Kidney (tissue), 14 donors: Measurements from ENCODE around the gene AGBL1. TPM values are rescaled to one million over a fixed set of nuclear protein-coding genes. Genes with fewer than 3 reads are reported as not detected.

Source experiments
- DNase-seq, 5 donors: peaks; one replicate each; pipeline ENCODE4 v3.0.0-alpha.2; 2013 to 2020
- FAIRE-seq: peaks from 2 replicates; lab custom pipeline; 2012; peaks lifted over from hg19 to GRCh38; lab: Jason Lieb, UNC
- H3K27ac ChIP-seq, 2 donors: one replicate each; pipeline ENCODE4 v1.7.0; 2013; ENCODE audit warnings: low read depth in 2 of 2, low read length in 2 of 2, inconsistent platforms in 1 of 2
- H3K27me3 ChIP-seq: one replicate; pipeline ENCODE4 v1.7.1; 2013; ENCODE audit warnings: low read length, inconsistent platforms; ENCODE audit not compliant: control insufficient read depth, insufficient read depth
- H3K36me3 ChIP-seq, 3 donors: one replicate each; pipeline versions ENCODE4 v1.7.0 to v1.7.1; 2013; ENCODE audit warnings: low read length in 3 of 3, control low read depth in 1 of 3, inconsistent platforms in 1 of 3; ENCODE audit not compliant: insufficient read depth in 3 of 3, control insufficient read depth in 2 of 3
- H3K4me1 ChIP-seq, 3 donors: one replicate each; pipeline versions ENCODE4 v1.7.0 to v1.7.1; 2013; ENCODE audit warnings: low read length in 3 of 3, inconsistent platforms in 1 of 3, low read depth in 1 of 3; ENCODE audit not compliant: control insufficient read depth in 2 of 3, insufficient read depth in 2 of 3
- H3K4me3 ChIP-seq, 3 donors: one replicate each; pipeline versions ENCODE4 v1.7.0 to v1.8.1; 2013; ENCODE audit warnings: low read length in 3 of 3, control low read depth in 1 of 3, inconsistent platforms in 1 of 3
- H3K9ac ChIP-seq, 3 donors: one replicate each; pipeline versions ENCODE4 v1.7.0 to v1.7.1; 2013; ENCODE audit warnings: low read length in 3 of 3, control low read depth in 1 of 3, inconsistent platforms in 1 of 3
- H3K9me3 ChIP-seq, 3 donors: one replicate each; pipeline versions ENCODE4 v1.7.0 to v1.7.1; 2013; ENCODE audit warnings: low read length in 3 of 3, control low read depth in 1 of 3, inconsistent platforms in 1 of 3; ENCODE audit not compliant: control insufficient read depth in 2 of 3, insufficient read depth in 1 of 3
- intact Hi-C: fragments of 100-400 bp; cut with DNase I; formaldehyde crosslinking; loops from one replicate; pipeline ENCODE4 v1.11.1; 2022
- polyA plus RNA-seq: library from polyadenylated mRNA; stranded (reverse); fragments of 350-450 nt; fragmentation: Illumina TruSeq; extraction: RNeasy Lipid Tissue Mini Kit (QIAGEN cat#74804); gene quantifications from one replicate; pipeline ENCODE4 v1.2.3, GENCODE V29; 2014; ENCODE audit warnings: low read depth, low replicate concordance; ENCODE audit not compliant: insufficient read depth
- total RNA-seq: library from RNA; stranded (reverse); fragmentation: NEBNext Ultra II Directional; extraction: Animal tissue kit (Norgen Biotek cat#: 25700); gene quantifications from one replicate; pipeline ENCODE4 v1.2.1, GENCODE V29; 2021
- TF ChIP-seq, protein P1 (sequence below): IDR thresholded peaks from 3 replicates; pipeline ENCODE4 v1.5.1; 2012; ENCODE audit warnings: mild to moderate bottlenecking, moderate library complexity, borderline replicate concordance; ENCODE audit not compliant: insufficient read depth; ENCODE audit errors: extremely low read depth
- donor health status: control.
- donor health status: control.
- donor health status: control.
- donor health status: control.
- donor health status: control.
- donor health status: DM: yes; HTN: yes; CAD: no.
- donor health status: Normal renal cell carcinoma (clear cell type).

AGBL1 gene
- total and polyA plus RNA-seq, 2 donors from 2014 or later = not detected

DNA sequence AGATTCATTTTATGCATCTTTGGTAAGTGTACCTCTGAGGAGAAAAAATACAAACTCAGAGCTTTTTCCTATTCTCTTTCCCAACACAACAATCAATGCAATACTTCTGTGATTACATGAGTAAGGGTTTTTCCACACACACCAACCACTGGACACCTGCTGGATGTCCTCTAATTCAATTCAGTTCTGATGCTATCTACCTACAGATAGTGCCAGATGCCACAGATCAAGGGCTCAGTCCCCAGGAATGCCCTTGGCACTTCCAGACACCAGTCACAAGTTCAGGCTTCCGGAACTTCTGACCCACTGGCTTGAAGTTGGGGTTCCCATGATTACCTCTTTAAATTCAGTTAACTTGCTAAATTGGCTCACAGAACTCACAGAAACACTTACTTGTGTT lies 511.5 kb downstream of the AGBL1 start:
- Histone ChIP-seq H3K4me3 (no peak overlapping the region), H3K9ac (no peak overlapping the region), H3K27ac (no peak overlapping the region), H3K36me3 (no peaks in the 10 kb centered on the region), H3K4me1 (no peaks in the 10 kb centered on the region), H3K27me3 (no peaks in the 10 kb centered on the region), H3K9me3 (no peaks in the 10 kb centered on the region)
- FAIRE-seq (no peak), DNase-seq (no peak)
- TF ChIP-seq, protein P1, sequence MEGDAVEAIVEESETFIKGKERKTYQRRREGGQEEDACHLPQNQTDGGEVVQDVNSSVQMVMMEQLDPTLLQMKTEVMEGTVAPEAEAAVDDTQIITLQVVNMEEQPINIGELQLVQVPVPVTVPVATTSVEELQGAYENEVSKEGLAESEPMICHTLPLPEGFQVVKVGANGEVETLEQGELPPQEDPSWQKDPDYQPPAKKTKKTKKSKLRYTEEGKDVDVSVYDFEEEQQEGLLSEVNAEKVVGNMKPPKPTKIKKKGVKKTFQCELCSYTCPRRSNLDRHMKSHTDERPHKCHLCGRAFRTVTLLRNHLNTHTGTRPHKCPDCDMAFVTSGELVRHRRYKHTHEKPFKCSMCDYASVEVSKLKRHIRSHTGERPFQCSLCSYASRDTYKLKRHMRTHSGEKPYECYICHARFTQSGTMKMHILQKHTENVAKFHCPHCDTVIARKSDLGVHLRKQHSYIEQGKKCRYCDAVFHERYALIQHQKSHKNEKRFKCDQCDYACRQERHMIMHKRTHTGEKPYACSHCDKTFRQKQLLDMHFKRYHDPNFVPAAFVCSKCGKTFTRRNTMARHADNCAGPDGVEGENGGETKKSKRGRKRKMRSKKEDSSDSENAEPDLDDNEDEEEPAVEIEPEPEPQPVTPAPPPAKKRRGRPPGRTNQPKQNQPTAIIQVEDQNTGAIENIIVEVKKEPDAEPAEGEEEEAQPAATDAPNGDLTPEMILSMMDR = no peak
- intact Hi-C loops = no loop called here

DNA sequence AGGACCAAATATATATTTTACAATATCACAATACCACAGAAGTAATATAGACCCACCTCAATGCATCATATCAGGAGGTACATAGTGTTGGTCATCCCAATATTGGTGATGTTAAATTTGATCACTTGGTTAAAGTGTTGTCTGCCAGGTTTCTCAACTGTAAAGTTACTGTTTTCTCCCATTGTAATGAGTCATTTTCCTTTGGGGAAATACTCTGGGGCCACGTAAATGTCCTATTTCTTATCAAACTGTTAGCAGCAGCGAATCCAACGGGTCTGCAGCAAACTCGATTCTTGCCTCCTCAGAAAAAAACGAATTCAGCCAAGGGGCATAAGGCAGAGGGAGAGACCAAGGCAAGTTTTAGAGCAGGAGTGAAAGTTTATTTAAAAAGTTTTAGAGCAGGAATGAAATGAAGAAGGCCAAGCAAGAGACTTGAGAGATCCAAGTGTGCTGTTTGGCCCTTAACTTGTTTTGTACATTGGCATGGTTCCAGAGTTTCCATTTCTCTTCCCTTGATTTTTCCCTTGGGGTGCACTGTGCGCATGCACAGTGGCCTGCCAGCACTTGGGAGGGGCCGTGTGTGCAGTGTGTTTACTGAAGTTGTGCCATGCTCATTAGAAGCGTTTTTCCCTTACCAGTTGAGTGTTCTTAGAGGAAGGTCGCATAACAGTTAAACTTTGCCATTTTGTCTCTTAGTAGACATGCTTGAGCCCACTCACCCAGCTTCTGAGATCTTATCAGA lies 512.5 kb downstream of the AGBL1 start:
- intact Hi-C loops = no loop called here
- H3K36me3 ChIP-seq = no peaks in the 10 kb centered on the region
- no peak for FAIRE-seq

GRCh38 chr15:86595741-86596140 lies 516.1 kb downstream of the AGBL1 start:
- TF ChIP-seq, protein P1 = no peak
- no peaks in the 10 kb centered on the region for H3K36me3 ChIP-seq
- no peaks in the 10 kb centered on the region for H3K4me1 ChIP-seq
- H3K27me3 ChIP-seq = no peaks in the 10 kb centered on the region
- no peak overlapping the region for H3K9ac ChIP-seq
- H3K4me3 ChIP-seq = no peak overlapping the region
- FAIRE-seq = no peak
- intact Hi-C loops = no loop called here
- DNase-seq = no peak
- no peak overlapping the region for H3K27ac ChIP-seq
- H3K9me3 ChIP-seq = no peaks in the 10 kb centered on the region

More for the DNA sequence above, 512.5 kb downstream of the AGBL1 start:
- Histone ChIP-seq H3K27me3 (no peaks in the 10 kb centered on the region), H3K9ac (no peak overlapping the region), H3K9me3 (no peaks in the 10 kb centered on the region), H3K4me1 (no peaks in the 10 kb centered on the region), H3K27ac (no peak overlapping the region), H3K4me3 (no peak overlapping the region)
- no peak for DNase-seq
- TF ChIP-seq, protein P1 = no peak
